OCI-LY7 (cell line): Measurements from ENCODE around the gene SULF2.

Experiments
- CTCF ChIP-seq: fragments of 200-600 bp; sonication (generic); conservative IDR thresholded peaks from 2 replicates; pipeline ENCODE4 v1.5.1; 2014; ENCODE audit warnings: mild to moderate bottlenecking, antibody characterized with exemption, low read length, moderate library complexity, mixed read lengths
- EZH2phosphoT487 ChIP-seq: fragments of 200-600 bp; sonication (generic); IDR thresholded peaks from 2 replicates; pipeline ENCODE4 v1.6.1; 2018; ENCODE audit warnings: low read depth, borderline replicate concordance, mild to moderate bottlenecking, mixed run types, antibody characterized with exemption, low read length, moderate library complexity, mixed read lengths

GRCh38 chr20:47647994-47648393, 137.3 kb downstream of the SULF2 start:
- TF ChIP-seq CTCF (no peak), EZH2phosphoT487 (no peak)
